ENCODE results near the gene TTC39B. TPM values are rescaled to one million over a fixed set of nuclear protein-coding genes. Genes with fewer than 3 reads are reported as not detected.
A peak's percentile ranks its signal among the peaks of the same experiment; 100 is the strongest.
"Not testable (repeated sequence)": the region's sequence is repeated elsewhere in the genome, so short reads cannot be mapped to it uniquely, and the experiment has no call there.

Gene TTC39B
- 1.3 TPM for total RNA-seq
- long read RNA-seq, full-length matches to known transcripts: 3 of 3 reads
- long read RNA-seq, partial matches to known transcripts: 0 of 3 reads
- long read RNA-seq, other reads (novel, unspliced or antisense): 0 of 3 reads

GRCh38 chr9:15306757-15307522 lies at the start of gene TTC39B:
TSS of gene TTC39B (minus strand) at chr9:15307216. CDS start at chr9:15307125, 91 bp downstream.
- DNase-seq: peak; percentile 96
- peak; percentile 99 for ATAC-seq (ENCODE audit: poor library complexity)
- intact Hi-C loops (cut with DNase I): loop anchor here (10.0 kb wide), 1 partner anchor 108 kb away; no protein-coding TSS in a partner anchor

DNA sequence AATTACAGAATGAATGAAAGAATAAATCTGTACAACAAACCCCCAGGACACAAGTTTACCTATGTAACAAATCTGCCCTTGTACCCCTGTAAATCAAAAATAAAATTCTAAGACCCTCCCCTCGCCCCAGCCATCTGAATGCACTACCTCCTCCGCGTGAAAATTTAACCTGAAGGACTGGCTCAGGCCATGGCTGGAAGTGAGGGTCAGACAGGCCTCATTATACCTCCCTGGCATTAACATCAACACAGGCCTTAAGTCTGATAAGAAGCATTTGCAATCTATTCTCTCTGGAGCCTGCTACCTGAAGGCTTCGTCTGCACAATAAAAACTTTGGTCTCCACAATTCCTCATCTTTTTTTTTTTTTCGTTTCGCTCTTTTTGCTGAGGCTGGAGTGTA lies 48.7 kb upstream of the TTC39B start:
- ATAC-seq (ENCODE audit: poor library complexity): no peak
- intact Hi-C loops (cut with DNase I): no loop called here
- DNase-seq: no peak

- ATAC-seq (ENCODE audit: poor library complexity): no peak
Measured at GRCh38 chr9:15354713-15355112, 47.7 kb upstream of the TTC39B start.

GRCh38 chr9:15353892-15354291 lies 46.9 kb upstream of the TTC39B start:
- intact Hi-C loops (cut with DNase I): no loop called here
- ATAC-seq (ENCODE audit: poor library complexity) (no peak), DNase-seq (no peak)

More at GRCh38 chr9:15354713-15355112, 47.7 kb upstream of the TTC39B start:
- intact Hi-C loops (cut with DNase I): no loop called here
- no peak for DNase-seq

- DNase-seq (no peak), ATAC-seq (ENCODE audit: poor library complexity) (no peak)
- intact Hi-C loops (cut with DNase I): no loop called here
Measured at GRCh38 chr9:15352306-15352705, 45.3 kb upstream of the TTC39B start.

- no peak for ATAC-seq (ENCODE audit: poor library complexity)
- DNase-seq: no peak
- intact Hi-C loops (cut with DNase I): no loop called here
Measured at GRCh38 chr9:15349892-15350761, 43.1 kb upstream of the TTC39B start.

GRCh38 chr9:15346837-15347236 lies 39.8 kb upstream of the TTC39B start:
- intact Hi-C loops (cut with DNase I): no loop called here
- DNase-seq (no peak), ATAC-seq (ENCODE audit: poor library complexity) (no peak)

- intact Hi-C loops (cut with DNase I): no loop called here
Measured at GRCh38 chr9:15344191-15344590, 37.2 kb upstream of the TTC39B start.

GRCh38 chr9:15333376-15333881 lies 26.4 kb upstream of the TTC39B start:
- no peak for DNase-seq

More at GRCh38 chr9:15344191-15344590, 37.2 kb upstream of the TTC39B start:
- DNase-seq: no peak
- no peak for ATAC-seq (ENCODE audit: poor library complexity)

GRCh38 chr9:15332939-15333338 lies 25.9 kb upstream of the TTC39B start:
- no peak for ATAC-seq (ENCODE audit: poor library complexity)
- DNase-seq: no peak
- intact Hi-C loops (cut with DNase I): no loop called here

More at GRCh38 chr9:15333376-15333881, 26.4 kb upstream of the TTC39B start:
- intact Hi-C loops (cut with DNase I): no loop called here
- no peak for ATAC-seq (ENCODE audit: poor library complexity)

DNA sequence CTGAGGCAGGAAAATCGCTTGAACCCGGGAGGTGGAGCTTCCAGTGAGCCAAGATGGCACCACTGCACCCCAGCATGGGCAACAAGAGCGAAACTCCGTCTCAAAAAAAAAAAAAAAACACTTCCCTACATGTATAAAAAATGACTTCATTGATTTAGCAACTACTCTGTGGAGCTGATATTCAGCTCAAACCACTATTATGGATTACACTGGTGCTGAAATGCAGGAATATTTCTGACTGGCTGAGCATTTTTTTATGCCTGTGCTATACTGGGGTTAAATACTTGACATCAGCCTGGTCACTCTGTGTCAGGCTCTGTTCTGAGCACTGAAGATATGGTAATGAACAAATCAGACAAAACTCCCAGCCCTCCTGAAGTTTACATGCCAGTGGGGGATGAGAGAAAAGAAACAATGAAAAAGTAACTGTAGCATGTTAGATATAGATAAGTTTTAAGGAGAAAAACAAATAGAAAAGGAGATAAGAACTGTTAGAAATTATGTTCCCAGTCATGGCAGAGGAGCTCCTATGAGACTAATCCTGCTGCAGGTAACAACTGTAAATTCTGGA lies 22.6 kb upstream of the TTC39B start:
- intact Hi-C loops (cut with DNase I): no loop called here
- DNase-seq (no peak), ATAC-seq (ENCODE audit: poor library complexity) (no peak)

- ATAC-seq (ENCODE audit: poor library complexity) (no peak), DNase-seq (no peak)
- intact Hi-C loops (cut with DNase I): no loop called here
Measured at GRCh38 chr9:15328946-15329345, 21.9 kb upstream of the TTC39B start.

GRCh38 chr9:15322695-15323094 lies 15.7 kb upstream of the TTC39B start:
- intact Hi-C loops (cut with DNase I); ATAC-seq (ENCODE audit: poor library complexity); DNase-seq: not testable (repeated sequence)

- DNase-seq; ATAC-seq (ENCODE audit: poor library complexity); intact Hi-C loops (cut with DNase I): not testable (repeated sequence)
Measured at GRCh38 chr9:15319661-15320060, 12.6 kb upstream of the TTC39B start.

DNA sequence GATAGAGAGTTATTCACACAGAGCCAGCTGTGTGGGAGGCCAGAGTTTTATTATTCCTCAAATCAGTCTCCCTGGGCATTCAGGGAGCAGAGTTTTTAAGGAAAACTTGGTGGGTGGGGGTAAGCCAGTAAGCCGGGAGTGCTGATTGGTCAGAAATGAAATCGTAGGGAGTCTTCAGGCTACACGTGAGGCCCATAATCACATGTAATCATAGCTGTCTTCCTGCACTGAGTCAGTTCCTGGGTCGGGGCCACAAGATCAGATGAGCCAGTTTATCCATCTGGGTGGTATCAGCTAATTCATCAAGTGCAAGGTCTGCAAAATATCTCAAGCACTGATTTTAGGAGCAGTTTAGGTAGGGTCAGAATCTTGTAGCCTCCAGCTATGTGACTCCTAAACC lies 10.8 kb upstream of the TTC39B start:
- intact Hi-C loops (cut with DNase I): no loop called here
- DNase-seq (no peak), ATAC-seq (ENCODE audit: poor library complexity) (no peak)

GRCh38 chr9:15311607-15312006 lies 4.6 kb upstream of the TTC39B start:
- ATAC-seq (ENCODE audit: poor library complexity) (no peak), DNase-seq (no peak)
- intact Hi-C loops (cut with DNase I): no loop called here

DNA sequence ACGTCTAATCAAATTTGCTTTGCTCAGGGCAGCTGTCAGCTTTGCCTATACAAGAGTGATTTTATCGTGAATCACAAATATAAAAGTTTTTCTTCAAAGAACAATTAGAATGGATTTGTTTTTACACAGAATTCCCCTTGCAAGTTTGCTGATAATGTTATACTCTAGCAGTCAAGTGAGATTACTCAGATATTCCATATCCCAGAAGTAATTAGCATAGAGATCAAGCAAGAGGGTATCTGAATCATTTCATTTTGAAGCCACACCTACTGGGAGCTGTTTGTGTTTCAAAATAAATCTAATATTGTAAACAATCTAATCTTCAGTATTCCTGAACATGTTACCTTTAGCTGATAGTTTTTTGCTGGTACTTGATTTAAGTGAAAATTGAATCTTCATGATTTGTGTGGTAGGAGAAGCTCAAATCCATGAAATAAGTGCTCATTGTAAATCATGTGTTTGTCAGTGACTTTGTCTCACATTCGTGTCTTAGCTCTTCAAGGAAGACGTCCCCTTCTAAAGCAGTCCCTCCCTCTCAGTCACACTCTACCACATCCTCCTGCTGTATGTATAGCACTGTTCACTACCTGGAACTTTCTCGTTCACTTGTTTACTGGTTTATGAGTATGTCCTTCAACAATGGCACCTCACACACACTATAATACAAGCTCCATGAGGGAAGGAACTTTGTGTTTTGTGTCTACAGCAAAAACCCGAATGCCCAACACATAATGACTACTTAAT lies 3.3 kb upstream of the TTC39B start:
- no peak for DNase-seq
- intact Hi-C loops (cut with DNase I): no loop called here
- no peak for ATAC-seq (ENCODE audit: poor library complexity)

DNA sequence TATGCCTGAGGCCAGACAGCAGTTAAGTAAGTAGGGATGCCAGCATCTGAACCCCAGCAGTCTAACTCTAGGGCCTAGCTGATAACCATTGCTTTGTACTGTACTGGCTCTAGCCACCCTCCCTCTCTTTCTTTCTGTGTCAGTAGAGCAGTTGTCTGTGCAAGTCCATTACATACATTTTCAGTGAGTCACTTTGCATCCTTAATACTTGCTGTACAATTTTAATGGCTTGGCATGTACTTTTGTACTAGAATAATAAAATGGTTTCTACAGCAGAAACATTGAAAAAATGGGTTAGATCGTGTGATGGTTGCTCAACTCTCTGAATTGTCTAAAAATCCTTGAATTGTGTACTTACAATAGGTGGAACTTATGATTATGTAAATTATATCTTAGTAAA lies 1.5 kb upstream of the TTC39B start:
- ATAC-seq (ENCODE audit: poor library complexity): no peak
- DNase-seq: no peak
- intact Hi-C loops (cut with DNase I): loop anchor here (10.0 kb wide), 1 partner anchor 106 kb away; no protein-coding TSS in a partner anchor
